ENCODE results near the gene CYP4B1. TPM values are rescaled to one million over a fixed set of nuclear protein-coding genes. Genes with fewer than 3 reads are reported as not detected.
"Not testable (repeated sequence)": the region's sequence is repeated elsewhere in the genome, so short reads cannot be mapped to it uniquely, and the experiment has no call there.

CYP4B1 gene
- total RNA-seq: 1,000 to 10,000 TPM in 2 of 4 donors, 100 to 1,000 TPM in 2; 578 to 1,081 (median 834) TPM

DNA sequence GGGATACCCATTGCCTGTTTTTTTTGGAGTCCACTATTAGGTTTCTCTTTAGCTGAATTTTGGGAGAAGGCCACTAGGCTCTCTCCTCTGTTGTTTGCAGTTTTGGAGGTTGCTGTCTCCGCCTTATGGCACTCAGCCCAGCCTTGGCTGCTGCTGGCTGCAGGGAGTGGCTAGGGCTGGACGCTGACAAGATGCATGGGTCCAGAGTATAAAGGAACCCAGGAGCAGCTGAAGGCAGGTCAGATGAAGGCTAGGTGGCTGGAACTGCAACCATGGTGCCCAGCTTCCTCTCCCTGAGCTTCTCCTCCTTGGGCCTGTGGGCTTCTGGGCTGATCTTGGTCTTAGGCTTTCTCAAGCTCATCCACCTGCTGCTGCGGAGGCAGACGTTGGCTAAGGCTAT lies at the start of gene CYP4B1:
CYP4B1 (plus strand) TSS at position 237 of the 400 bp plus-strand sequence; CDS start at position 273, 36 bp downstream.
- Histone ChIP-seq H3K36me3 (no peaks in the 10 kb centered on the region), H3K4me1 (peaks cover 0 to 7% (median 0%) of the 10 kb centered on the region in 4 donors), H3K27ac (peak within 1 kb of the TSS; percentile 65 to 94 (median 84)), H3K4me3 (peak within 1 kb of the TSS; percentile 33 to 56 (median 46)), H3K27me3 (no peaks in the 10 kb centered on the region), H3K9me3 (no peaks in the 10 kb centered on the region)
- peak; percentile 87 to 88 for DNase-seq (ENCODE audit: low spot score in 2 of 2)
- 53 to 68% methylated on average over 4 of the region's 4 CpGs for WGBS, 2 donors
- TF ChIP-seq, protein P1, sequence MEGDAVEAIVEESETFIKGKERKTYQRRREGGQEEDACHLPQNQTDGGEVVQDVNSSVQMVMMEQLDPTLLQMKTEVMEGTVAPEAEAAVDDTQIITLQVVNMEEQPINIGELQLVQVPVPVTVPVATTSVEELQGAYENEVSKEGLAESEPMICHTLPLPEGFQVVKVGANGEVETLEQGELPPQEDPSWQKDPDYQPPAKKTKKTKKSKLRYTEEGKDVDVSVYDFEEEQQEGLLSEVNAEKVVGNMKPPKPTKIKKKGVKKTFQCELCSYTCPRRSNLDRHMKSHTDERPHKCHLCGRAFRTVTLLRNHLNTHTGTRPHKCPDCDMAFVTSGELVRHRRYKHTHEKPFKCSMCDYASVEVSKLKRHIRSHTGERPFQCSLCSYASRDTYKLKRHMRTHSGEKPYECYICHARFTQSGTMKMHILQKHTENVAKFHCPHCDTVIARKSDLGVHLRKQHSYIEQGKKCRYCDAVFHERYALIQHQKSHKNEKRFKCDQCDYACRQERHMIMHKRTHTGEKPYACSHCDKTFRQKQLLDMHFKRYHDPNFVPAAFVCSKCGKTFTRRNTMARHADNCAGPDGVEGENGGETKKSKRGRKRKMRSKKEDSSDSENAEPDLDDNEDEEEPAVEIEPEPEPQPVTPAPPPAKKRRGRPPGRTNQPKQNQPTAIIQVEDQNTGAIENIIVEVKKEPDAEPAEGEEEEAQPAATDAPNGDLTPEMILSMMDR (IDR thresholded peaks at IDR 0.05): peak in 1 of 5 experiments; percentile 22
- TF ChIP-seq POLR2A (IDR thresholded peaks at IDR 0.05): peak; percentile 83 to 93
- TF ChIP-seq EP300 (IDR thresholded peaks at IDR 0.05): peak in 1 of 2 donors; percentile 96

DNA sequence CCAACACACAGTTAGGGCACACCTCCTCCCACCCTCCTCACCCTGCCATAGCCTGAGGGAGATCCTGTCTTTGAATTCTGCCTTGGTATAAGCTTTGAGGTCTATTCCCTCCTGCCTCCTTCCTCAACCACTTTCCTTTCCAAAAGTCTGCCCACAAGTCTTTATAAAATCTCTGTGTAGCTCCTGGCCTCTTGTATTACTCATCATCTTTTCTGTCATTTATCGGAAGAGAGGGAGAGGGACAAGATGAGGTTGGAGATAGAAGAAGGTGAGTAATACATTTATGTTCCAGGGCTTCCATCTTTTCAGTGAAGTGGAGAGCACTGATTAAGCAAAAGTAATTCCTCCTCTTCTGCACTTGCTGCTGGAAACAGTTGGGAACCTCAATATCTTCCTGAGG lies 49.4 kb upstream of the CYP4B1 start:
- 68 to 90% methylated on average over 1 of the region's 1 CpG for WGBS, 2 donors
- peak overlapping the region; percentile 4 to 84 (median 41) for H3K27ac ChIP-seq
- H3K27me3 ChIP-seq: no peaks in the 10 kb centered on the region
- no peak overlapping the region for H3K4me3 ChIP-seq
- TF ChIP-seq EP300 (IDR thresholded peaks at IDR 0.05): no peak
- TF ChIP-seq POLR2A (IDR thresholded peaks at IDR 0.05): no peak
- TF ChIP-seq, protein P1 (IDR thresholded peaks at IDR 0.05): no peak
- no peaks in the 10 kb centered on the region for H3K9me3 ChIP-seq
- peaks cover 0 to 29% (median 0%) of the 10 kb centered on the region in 4 donors for H3K4me1 ChIP-seq
- no peaks in the 10 kb centered on the region for H3K36me3 ChIP-seq
- DNase-seq (ENCODE audit: low spot score in 2 of 2): no peak

DNA sequence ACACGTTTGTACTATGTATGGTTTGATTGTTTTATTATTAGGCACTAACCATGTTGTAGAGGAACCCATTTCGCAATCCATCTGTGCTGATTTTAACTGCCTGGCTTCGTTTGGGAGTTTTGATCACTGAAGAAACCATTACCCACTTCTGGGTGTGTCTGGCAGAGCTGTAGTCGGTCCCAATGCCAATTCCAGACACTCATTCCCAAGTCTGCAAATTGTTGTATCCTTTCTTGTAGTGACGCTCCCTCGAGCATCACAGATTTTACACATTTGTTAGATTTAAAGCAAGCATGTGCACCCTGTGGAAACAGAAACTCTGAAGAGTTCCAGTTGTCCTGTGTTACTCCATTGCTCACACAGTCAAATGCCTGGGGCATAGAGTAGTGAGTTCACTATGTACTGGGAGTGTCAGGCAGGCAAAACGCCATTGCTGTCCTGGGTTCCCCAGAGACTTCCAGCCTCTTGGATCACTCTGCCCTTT lies 48.9 kb upstream of the CYP4B1 start:
- Histone ChIP-seq H3K9me3 (no peaks in the 10 kb centered on the region), H3K27me3 (no peaks in the 10 kb centered on the region), H3K4me1 (peaks cover 0 to 29% (median 0%) of the 10 kb centered on the region in 4 donors), H3K27ac (peak overlapping the region; percentile 4 to 84 (median 48)), H3K4me3 (no peak overlapping the region), H3K36me3 (no peaks in the 10 kb centered on the region)
- WGBS, 2 donors: 38 to 44% methylated on average over 7 of the region's 7 CpGs
- TF ChIP-seq EP300 (IDR thresholded peaks at IDR 0.05): peak; percentile 51 to 73
- TF ChIP-seq, protein P1 (IDR thresholded peaks at IDR 0.05): no peak
- TF ChIP-seq POLR2A (IDR thresholded peaks at IDR 0.05): no peak
- DNase-seq (ENCODE audit: low spot score in 2 of 2): peak; percentile 59 to 61

DNA sequence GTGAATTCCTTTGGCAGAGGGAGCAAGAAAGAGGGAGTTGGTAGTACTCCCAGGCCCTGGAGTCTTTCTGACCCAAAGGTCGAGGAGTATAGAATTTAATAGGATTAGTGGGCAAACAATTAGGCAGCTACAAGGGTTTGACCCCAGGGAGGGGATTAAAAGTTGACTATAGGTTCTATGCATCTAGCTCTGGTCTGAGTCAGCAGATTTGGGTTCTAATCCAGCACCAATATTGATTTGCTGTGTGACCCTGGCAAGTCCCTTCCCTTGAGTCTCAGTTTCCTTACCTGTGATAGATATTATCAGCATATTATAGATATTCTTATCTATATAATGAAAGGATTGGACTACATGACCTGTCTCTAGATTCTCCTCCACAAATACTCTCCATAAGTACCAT lies 44.9 kb upstream of the CYP4B1 start:
- Histone ChIP-seq H3K4me1 (peaks cover 0 to 27% (median 0%) of the 10 kb centered on the region in 4 donors), H3K27me3 (no peaks in the 10 kb centered on the region), H3K4me3 (no peak overlapping the region), H3K27ac (no peak overlapping the region), H3K36me3 (no peaks in the 10 kb centered on the region), H3K9me3 (no peaks in the 10 kb centered on the region)
- 64 to 83% methylated on average over 1 of the region's 1 CpG for WGBS, 2 donors
- TF ChIP-seq POLR2A (IDR thresholded peaks at IDR 0.05) (no peak), EP300 (IDR thresholded peaks at IDR 0.05) (no peak)
- TF ChIP-seq, protein P1 (IDR thresholded peaks at IDR 0.05): no peak
- no peak for DNase-seq (ENCODE audit: low spot score in 2 of 2)

DNA sequence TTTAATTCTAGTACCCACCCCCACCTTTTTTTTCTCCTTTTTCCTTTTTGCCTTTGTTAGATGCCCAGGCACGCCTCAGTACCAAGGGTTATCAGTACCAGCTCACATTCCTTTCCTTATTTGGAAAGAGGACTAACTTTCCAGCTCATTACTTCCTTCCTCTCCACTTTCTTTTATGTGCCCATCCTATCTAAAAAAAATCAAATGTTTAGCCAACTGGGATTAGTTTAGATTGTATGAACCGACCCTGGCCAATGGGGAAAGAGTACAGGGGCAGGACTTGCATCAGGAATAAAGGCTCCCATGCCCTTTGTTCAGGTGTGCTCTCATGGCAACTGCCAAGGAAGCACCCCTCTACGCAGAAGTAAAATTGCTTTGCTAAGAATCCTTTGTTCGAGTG lies 44.1 kb upstream of the CYP4B1 start:
- 70% methylated on average over 4 of the region's 4 CpGs for WGBS, 2 donors
- not testable (repeated sequence) for DNase-seq (ENCODE audit: low spot score in 2 of 2); H3K27ac ChIP-seq; H3K4me3 ChIP-seq; H3K9me3 ChIP-seq; H3K36me3 ChIP-seq; H3K27me3 ChIP-seq
- H3K4me1 ChIP-seq: peaks cover 0 to 20% (median 0%) of the 10 kb centered on the region in 4 donors

Data from tibial nerve (tissue), 4 donors.